Transverse colon (tissue), 4 donors: ENCODE results near the gene GPHA2. TPM values are rescaled to one million over a fixed set of nuclear protein-coding genes. Genes with fewer than 3 reads are reported as not detected.

ENCODE experiments used
- DNase-seq: peaks from one replicate; pipeline ENCODE4 v3.0.0-alpha.2; 2019
- H3K27ac ChIP-seq, 4 donors: fragments of 200-600 bp; sonication (generic); 2 replicates each; pipeline ENCODE4 v1.5.1; 2016 to 2018; ENCODE audit warnings: inconsistent platforms in 4 of 4
- H3K27me3 ChIP-seq: fragments of 200-600 bp; sonication (generic); 2 replicates; pipeline ENCODE4 v1.5.1; 2017; ENCODE audit warnings: inconsistent platforms
- H3K36me3 ChIP-seq, 4 donors: fragments of 200-600 bp; sonication (generic); 2 replicates each; pipeline ENCODE4 v1.5.1; 2017 to 2019; ENCODE audit warnings: inconsistent platforms in 4 of 4
- H3K4me1 ChIP-seq, 4 donors: fragments of 200-600 bp; sonication (generic); 2 replicates each; pipeline ENCODE4 v1.5.1; 2017 to 2020; ENCODE audit warnings: inconsistent platforms in 4 of 4
- H3K4me3 ChIP-seq, 4 donors: fragments of 200-600 bp; sonication (generic); 1 replicate in 1 of 4; 2 replicates in 3 of 4; pipeline versions ENCODE4 v1.5.1 to v1.6.1; 2017 to 2019; ENCODE audit warnings: inconsistent platforms in 4 of 4
- H3K9me3 ChIP-seq, 2 donors: fragments of 200-600 bp; sonication (generic); 2 replicates each; pipeline ENCODE4 v1.5.1; 2017 to 2019; ENCODE audit warnings: inconsistent platforms in 2 of 2
- CTCF ChIP-seq, 5 experiments: fragments of 200-600 bp in 3 of 5; fragments of 450-650 bp in 2 of 5; sonication (generic) in 3 of 5; IDR thresholded peaks; 1 replicate in 2 of 5; 2 replicates in 3 of 5; pipeline ENCODE4 v1.5.1; 2016 to 2017; ENCODE audit warnings: antibody characterized with exemption in 5 of 5, inconsistent platforms in 3 of 5, mild to moderate bottlenecking in 2 of 5, moderate library complexity in 1 of 5
- EP300 ChIP-seq: sonication (generic); formaldehyde crosslinking; IDR thresholded peaks from one replicate; pipeline ENCODE4 v1.6.1; 2017; ENCODE audit warnings: antibody characterized with exemption, low read depth
- POLR2A ChIP-seq: fragments of 450-650 bp; IDR thresholded peaks from one replicate; pipeline ENCODE4 v1.6.1; 2016; ENCODE audit warnings: antibody characterized with exemption, mild to moderate bottlenecking, moderate library complexity
- POLR2AphosphoS5 ChIP-seq, 3 donors: sonication (generic); formaldehyde crosslinking; IDR thresholded peaks; one replicate each; pipeline ENCODE4 v1.6.1; 2016; ENCODE audit warnings: antibody characterized with exemption in 3 of 3
- WGBS, 2 donors: methylation state at CpG; one replicate each; pipeline ENCODE4 v1.1.5; 2018; ENCODE audit warnings: low coverage in 1 of 2; 5-methylcytosine and 5-hydroxymethylcytosine counted together
- in situ Hi-C, 4 donors: fragments of 200-750 bp; cut with MboI; loops; one replicate each; pipeline versions ENCODE4 v1.15.0 to v1.15.1; 2017; ENCODE audit warnings: low sequenced_read_pairs in 3 of 4, low pct_ligation_motif_present in 1 of 4, low pct_unique_long_range_greater_than_20kb in 1 of 4
- intact Hi-C: fragments of 100-400 bp; cut with DNase I; formaldehyde crosslinking; loops from one replicate; pipeline ENCODE4 v1.15.1; 2023; ENCODE audit warnings: low total_unique reads
- total RNA-seq, 4 donors: library from RNA; depleted of rRNA; stranded (reverse); fragments of >200 nt; gene quantifications; one replicate each; pipeline ENCODE4 v1.1.0, GENCODE V29; 2016

GPHA2 gene
- total RNA-seq, 4 donors from 2014 or later: 6.0 TPM; not detected in 3

GRCh38 chr11:64890522-64890939 is 45.2 kb downstream of the GPHA2 start:
- TF ChIP-seq CTCF (IDR thresholded peaks at IDR 0.05) (no peak), POLR2AphosphoS5 (IDR thresholded peaks at IDR 0.05) (peak in 1 of 3 donors; percentile 2)
- Histone ChIP-seq H3K4me3 (peak overlapping the region; percentile 14 to 72 (median 60)), H3K36me3 (peaks cover 0 to 3% (median 0%) of the 10 kb centered on the region in 4 donors), H3K27me3 (no peaks in the 10 kb centered on the region), H3K9me3 (no peaks in the 10 kb centered on the region), H3K27ac (peak overlapping the region; percentile 88 to 96 (median 94)), H3K4me1 (peaks cover 20 to 46% (median 24%) of the 10 kb centered on the region in 4 donors)
- in situ Hi-C loops: loop anchor here in 3 of 4 donors (5.0 to 10.0 kb wide), 2 partner anchors 43 to 46 kb away; partner anchors contain the start of gene CDC42BPG (in 1 of the 3)
- intact Hi-C loops: no loop called here
- 60% methylated on average over 7 of the region's 7 CpGs; no CpG with 5 or more reads in 1 of the 2 donors for WGBS, 2 donors
- DNase-seq: peak; percentile 37

GRCh38 chr11:64888729-64889511 is 46.8 kb downstream of the GPHA2 start:
- Histone ChIP-seq H3K27ac (peak overlapping the region; percentile 88 to 96 (median 94)), H3K36me3 (peaks cover 0 to 3% (median 0%) of the 10 kb centered on the region in 4 donors), H3K27me3 (no peaks in the 10 kb centered on the region), H3K4me3 (peak overlapping the region in 2 of 4 donors; percentile 54 to 66), H3K9me3 (no peaks in the 10 kb centered on the region), H3K4me1 (peaks cover 12 to 41% (median 16%) of the 10 kb centered on the region in 4 donors)
- intact Hi-C loops (no loop called here), in situ Hi-C loops (no loop called here)
- 53% methylated on average over 9 of the region's 9 CpGs; no CpG with 5 or more reads in 1 of the 2 donors for WGBS, 2 donors
- TF ChIP-seq POLR2A (peak; percentile 77), EP300 (no peak), POLR2AphosphoS5 (IDR thresholded peaks at IDR 0.05) (peak; percentile 22 to 93 (median 76)), CTCF (IDR thresholded peaks at IDR 0.05) (no peak)
- peak; percentile 85 for DNase-seq

- in situ Hi-C loops: no loop called here
- Histone ChIP-seq H3K4me3 (peak overlapping the region in 1 of 4 donors; percentile 29), H3K9me3 (no peaks in the 10 kb centered on the region), H3K4me1 (peaks cover 9 to 37% (median 13%) of the 10 kb centered on the region in 4 donors), H3K27ac (peak overlapping the region; percentile 88 to 96 (median 94)), H3K36me3 (peaks cover 0 to 3% (median 0%) of the 10 kb centered on the region in 4 donors), H3K27me3 (no peaks in the 10 kb centered on the region)
- intact Hi-C loops: no loop called here
- no peak for DNase-seq
- WGBS, 2 donors: 52% methylated on average over 8 of the region's 8 CpGs; no CpG with 5 or more reads in 1 of the 2 donors
- no peak for TF ChIP-seq EP300
Observed at GRCh38 chr11:64888406-64888728, 47.3 kb downstream of the GPHA2 start.

GRCh38 chr11:64887757-64888405 is 47.8 kb downstream of the GPHA2 start:
- H3K9me3 ChIP-seq: no peaks in the 10 kb centered on the region
- intact Hi-C loops: no loop called here
- in situ Hi-C loops: no loop called here
- peaks cover 0 to 3% (median 0%) of the 10 kb centered on the region in 4 donors for H3K36me3 ChIP-seq
- TF ChIP-seq POLR2AphosphoS5 (IDR thresholded peaks at IDR 0.05) (peak in 2 of 3 donors; percentile 74 to 92), EP300 (no peak), CTCF (IDR thresholded peaks at IDR 0.05) (peak; percentile 98 to 99 (median 99)), POLR2A (peak; percentile 86)
- H3K27me3 ChIP-seq: no peaks in the 10 kb centered on the region
- peaks cover 9 to 37% (median 13%) of the 10 kb centered on the region in 4 donors for H3K4me1 ChIP-seq
- 8% methylated on average over 34 of the region's 34 CpGs; no CpG with 5 or more reads in 1 of the 2 donors for whole genome bisulfite sequencing, 2 donors
- peak; percentile 92 for DNase-seq
- peak overlapping the region; percentile 88 to 96 (median 94) for H3K27ac ChIP-seq
- H3K4me3 ChIP-seq: peak overlapping the region in 1 of 4 donors; percentile 29
